Measurements from ENCODE around the gene TAF1.

DNA sequence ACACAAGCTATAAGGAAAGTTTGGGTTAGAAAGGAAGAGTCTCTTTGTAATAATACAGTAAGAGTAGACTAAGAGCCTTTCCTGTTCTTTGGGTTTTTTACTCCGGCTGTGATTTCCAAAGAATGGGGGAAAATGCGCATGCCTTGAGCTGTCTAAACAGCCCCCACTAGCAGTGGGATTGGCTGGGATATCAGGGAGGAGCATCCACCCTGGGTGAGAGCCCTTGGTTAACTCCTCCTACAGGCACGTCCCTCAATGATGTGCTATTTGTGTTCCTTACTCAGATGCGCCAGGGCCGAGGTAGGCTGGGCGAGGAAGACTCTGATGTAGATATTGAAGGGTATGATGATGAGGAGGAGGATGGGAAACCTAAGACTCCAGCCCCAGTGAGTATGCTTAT lies 92.7 kb downstream of the TAF1 start:
- no peak for TF ChIP-seq POLR2A (IDR thresholded peaks at IDR 0.05)
- TF ChIP-seq, protein P1, sequence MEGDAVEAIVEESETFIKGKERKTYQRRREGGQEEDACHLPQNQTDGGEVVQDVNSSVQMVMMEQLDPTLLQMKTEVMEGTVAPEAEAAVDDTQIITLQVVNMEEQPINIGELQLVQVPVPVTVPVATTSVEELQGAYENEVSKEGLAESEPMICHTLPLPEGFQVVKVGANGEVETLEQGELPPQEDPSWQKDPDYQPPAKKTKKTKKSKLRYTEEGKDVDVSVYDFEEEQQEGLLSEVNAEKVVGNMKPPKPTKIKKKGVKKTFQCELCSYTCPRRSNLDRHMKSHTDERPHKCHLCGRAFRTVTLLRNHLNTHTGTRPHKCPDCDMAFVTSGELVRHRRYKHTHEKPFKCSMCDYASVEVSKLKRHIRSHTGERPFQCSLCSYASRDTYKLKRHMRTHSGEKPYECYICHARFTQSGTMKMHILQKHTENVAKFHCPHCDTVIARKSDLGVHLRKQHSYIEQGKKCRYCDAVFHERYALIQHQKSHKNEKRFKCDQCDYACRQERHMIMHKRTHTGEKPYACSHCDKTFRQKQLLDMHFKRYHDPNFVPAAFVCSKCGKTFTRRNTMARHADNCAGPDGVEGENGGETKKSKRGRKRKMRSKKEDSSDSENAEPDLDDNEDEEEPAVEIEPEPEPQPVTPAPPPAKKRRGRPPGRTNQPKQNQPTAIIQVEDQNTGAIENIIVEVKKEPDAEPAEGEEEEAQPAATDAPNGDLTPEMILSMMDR (IDR thresholded peaks at IDR 0.05) = no peak
